Aorta (tissue), 5 donors: ENCODE results near the gene TPST1. TPM values are rescaled to one million over a fixed set of nuclear protein-coding genes. Genes with fewer than 3 reads are reported as not detected.

Source experiments
- ATAC-seq: fragments of 200-7000 bp; cut with Tn5 transposase; one replicate; pipeline ENCODE4 v1.9.1; 2022; ENCODE audit warnings: moderate library complexity; ENCODE audit not compliant: low FRiP score
- DNase-seq, 2 donors: peaks; one replicate each; pipeline ENCODE4 v3.0.0-alpha.2; 2020
- H3K27ac ChIP-seq, 2 donors: one replicate each; pipeline ENCODE4 v1.5.1; 2013; ENCODE audit warnings: low read length in 2 of 2, mild to moderate bottlenecking in 2 of 2, moderate library complexity in 2 of 2, control low read depth in 1 of 2, inconsistent platforms in 1 of 2, low read depth in 1 of 2
- H3K27me3 ChIP-seq, 2 donors: one replicate each; pipeline ENCODE4 v1.6.1; 2013; ENCODE audit warnings: control low read depth in 1 of 2, low read length in 1 of 2, mild to moderate bottlenecking in 1 of 2, moderate library complexity in 1 of 2; ENCODE audit not compliant: insufficient read depth in 2 of 2, control insufficient read depth in 1 of 2
- H3K36me3 ChIP-seq, 2 donors: one replicate each; pipeline ENCODE4 v1.6.1; 2013; ENCODE audit warnings: control low read depth in 1 of 2, low read length in 1 of 2, mild to moderate bottlenecking in 1 of 2; ENCODE audit not compliant: insufficient read depth in 2 of 2, control insufficient read depth in 1 of 2
- H3K4me1 ChIP-seq, 2 donors: one replicate each; pipeline ENCODE4 v1.6.1; 2013; ENCODE audit warnings: low read length in 2 of 2, control low read depth in 1 of 2, mild to moderate bottlenecking in 1 of 2, moderate library complexity in 1 of 2; ENCODE audit not compliant: insufficient read depth in 2 of 2, control insufficient read depth in 1 of 2
- H3K4me3 ChIP-seq, 2 donors: one replicate each; pipeline ENCODE4 v1.5.1; 2013; ENCODE audit warnings: low read length in 2 of 2, control low read depth in 1 of 2, mild to moderate bottlenecking in 1 of 2
- H3K9me3 ChIP-seq: one replicate; pipeline ENCODE4 v1.6.1; 2013; ENCODE audit warnings: mild to moderate bottlenecking, low read length; ENCODE audit not compliant: control insufficient read depth
- WGBS, 2 donors: extraction: QIAGEN DNeasy Blood & Tissue Kit; methylation state at CpG; one replicate each; pipeline ENCODE4 v1.1.7; 2013; 5-methylcytosine and 5-hydroxymethylcytosine counted together
- intact Hi-C, 2 donors: fragments of 100-400 bp; cut with DNase I; formaldehyde crosslinking; loops; one replicate each; pipeline versions ENCODE4 v1.14.2 to v1.15.0; 2022
- polyA plus RNA-seq, 2 donors: library from polyadenylated mRNA; stranded (reverse); fragments of 200-250 nt; gene quantifications; one replicate each; pipeline ENCODE4 v1.2.3, GENCODE V29; 2013
- total RNA-seq, 2 donors: library from RNA; stranded (reverse); fragmentation: NEBNext Ultra II Directional; extraction: Animal tissue kit (Norgen Biotek cat#: 25700); gene quantifications; one replicate each; pipeline ENCODE4 v1.2.1, GENCODE V29; 2021
- donor health status: healthy with polysubstance abuse.
- donor health status: Bipolar disorder and iron deficiency.
- donor health status: DM: no; HTN: no; CAD: no.
- donor health status: DM: no; HTN: no; CAD: no.
- donor health status: DM: yes; HTN: yes; CAD: no.

Gene TPST1
- total and polyA plus RNA-seq, 4 donors = 7.1 to 38.8 (median 16.2) TPM

- H3K36me3 ChIP-seq = no peaks in the 10 kb centered on the region
- no peaks in the 10 kb centered on the region for H3K9me3 ChIP-seq
- ATAC-seq (no peak), DNase-seq (peak in 1 of 2 donors; percentile 60)
- intact Hi-C loops = no loop called here
- no peak overlapping the region for H3K4me3 ChIP-seq
- H3K27me3 ChIP-seq = no peaks in the 10 kb centered on the region
- H3K27ac ChIP-seq = no peak overlapping the region
- H3K4me1 ChIP-seq = no peaks in the 10 kb centered on the region
- 5 to 7% methylated on average over 2 of the region's 2 CpGs for WGBS, 2 donors
Measured at GRCh38 chr7:66198469-66198868, 6.7 kb upstream of the TPST1 start.

GRCh38 chr7:66198956-66199355, 6.2 kb upstream of the TPST1 start:
- Histone ChIP-seq H3K27ac (no peak overlapping the region), H3K36me3 (no peaks in the 10 kb centered on the region), H3K27me3 (no peaks in the 10 kb centered on the region), H3K4me3 (no peak overlapping the region), H3K9me3 (no peaks in the 10 kb centered on the region), H3K4me1 (no peaks in the 10 kb centered on the region)
- WGBS, 2 donors = 57 to 60% methylated on average over 4 of the region's 4 CpGs
- intact Hi-C loops = no loop called here
- ATAC-seq = no peak
- peak in 1 of 2 donors; percentile 56 for DNase-seq

DNA sequence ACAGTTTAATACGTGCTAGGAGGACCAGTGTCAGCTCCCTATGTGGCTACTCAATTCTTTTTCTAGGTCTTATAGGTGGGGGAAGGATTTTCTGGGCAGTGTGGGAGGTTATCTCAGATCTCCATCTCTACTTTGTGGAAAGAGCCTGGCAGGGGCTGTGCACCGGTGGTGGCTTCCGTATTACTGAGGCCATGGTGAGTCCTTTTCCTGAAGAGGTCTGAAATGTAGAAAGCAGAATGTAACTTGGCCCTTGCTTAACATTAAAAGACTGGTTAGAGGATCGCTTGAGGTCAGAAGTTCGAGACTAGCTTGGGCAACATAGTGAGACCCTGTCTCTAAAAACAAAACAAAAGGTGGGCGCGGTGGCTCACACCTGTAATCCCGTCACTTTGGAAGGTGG, 2.7 kb upstream of the TPST1 start:
- intact Hi-C loops = no loop called here
- 72% methylated on average over 8 of the region's 8 CpGs for WGBS, 2 donors
- DNase-seq = no peak

DNA sequence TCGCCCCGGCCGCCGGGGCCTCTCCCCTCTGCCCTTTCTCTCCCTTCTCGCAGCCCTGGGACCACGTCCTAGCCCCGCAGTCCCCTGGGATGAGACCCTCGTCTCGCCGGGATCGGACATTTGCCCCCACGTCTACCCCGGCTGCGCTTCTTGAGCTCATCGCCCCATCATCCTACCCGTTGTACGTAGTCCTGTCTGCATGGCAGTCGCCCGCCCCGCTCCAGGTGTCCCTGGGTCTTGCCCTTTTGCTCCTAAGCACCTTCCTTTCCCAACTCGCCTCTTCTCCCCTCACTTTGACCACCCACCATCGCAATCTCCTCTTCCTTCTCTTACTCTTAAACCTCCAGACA, 582 bp downstream of the TPST1 start:
- peak in 1 of 2 donors; percentile 51 for DNase-seq
- H3K9me3 ChIP-seq = no peaks in the 10 kb centered on the region
- intact Hi-C loops = loop anchor here in 1 of 2 donors (5.0 kb wide), 1 partner anchor 147 kb away; no protein-coding TSS in a partner anchor
- ATAC-seq = no peak
- no peaks in the 10 kb centered on the region for H3K36me3 ChIP-seq
- H3K4me3 ChIP-seq = peak overlapping the region; percentile 56 to 71
- H3K27ac ChIP-seq = no peak overlapping the region
- 1 to 2% methylated on average over 18 to 22 of the region's 22 CpGs for WGBS, 2 donors
- no peaks in the 10 kb centered on the region for H3K4me1 ChIP-seq
- no peaks in the 10 kb centered on the region for H3K27me3 ChIP-seq

More for the DNA sequence above, 2.7 kb upstream of the TPST1 start:
- no peaks in the 10 kb centered on the region for H3K9me3 ChIP-seq
- no peak overlapping the region for H3K4me3 ChIP-seq
- no peaks in the 10 kb centered on the region for H3K27me3 ChIP-seq
- ATAC-seq = no peak
- H3K27ac ChIP-seq = no peak overlapping the region
- no peaks in the 10 kb centered on the region for H3K36me3 ChIP-seq
- no peaks in the 10 kb centered on the region for H3K4me1 ChIP-seq

GRCh38 chr7:66206119-66206933, 1.2 kb downstream of the TPST1 start:
- H3K9me3 ChIP-seq = no peaks in the 10 kb centered on the region
- intact Hi-C loops = loop anchor here in 1 of 2 donors (5.0 kb wide), 1 partner anchor 146 kb away; no protein-coding TSS in a partner anchor

DNA sequence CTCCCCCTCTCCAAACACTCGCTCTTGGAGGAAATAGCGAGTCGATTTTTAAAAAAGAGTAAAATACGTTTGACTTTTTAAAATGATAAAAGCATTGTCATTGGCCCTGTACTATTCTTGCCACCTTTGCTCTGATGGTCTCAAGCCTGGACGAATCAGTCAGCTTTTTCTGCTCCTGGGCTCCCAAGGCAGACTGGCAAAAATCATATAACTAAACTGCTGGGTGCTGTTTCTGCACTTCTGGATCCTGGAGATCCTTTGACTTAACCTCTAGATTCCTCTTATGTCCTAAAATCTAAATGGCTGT, 1.8 kb downstream of the TPST1 start:
- ATAC-seq = no peak
- Histone ChIP-seq H3K4me3 (peak overlapping the region; percentile 30 to 40), H3K27me3 (no peaks in the 10 kb centered on the region), H3K9me3 (no peaks in the 10 kb centered on the region), H3K27ac (no peak overlapping the region), H3K4me1 (no peaks in the 10 kb centered on the region), H3K36me3 (no peaks in the 10 kb centered on the region)
- intact Hi-C loops = loop anchor here in 1 of 2 donors (5.0 kb wide), 1 partner anchor 145 kb away; no protein-coding TSS in a partner anchor
- 1 to 3% methylated on average over 5 of the region's 5 CpGs for WGBS, 2 donors
- DNase-seq = no peak

More at GRCh38 chr7:66206119-66206933, 1.2 kb downstream of the TPST1 start:
- ATAC-seq = no peak
- Histone ChIP-seq H3K4me3 (peak overlapping the region; percentile 56 to 71), H3K27me3 (no peaks in the 10 kb centered on the region), H3K4me1 (no peaks in the 10 kb centered on the region), H3K27ac (peak overlapping the region in 1 of 2 donors; percentile 44), H3K36me3 (no peaks in the 10 kb centered on the region)
- DNase-seq = no peak
- 25 to 29% methylated on average over 12 of the region's 12 CpGs for WGBS, 2 donors

DNA sequence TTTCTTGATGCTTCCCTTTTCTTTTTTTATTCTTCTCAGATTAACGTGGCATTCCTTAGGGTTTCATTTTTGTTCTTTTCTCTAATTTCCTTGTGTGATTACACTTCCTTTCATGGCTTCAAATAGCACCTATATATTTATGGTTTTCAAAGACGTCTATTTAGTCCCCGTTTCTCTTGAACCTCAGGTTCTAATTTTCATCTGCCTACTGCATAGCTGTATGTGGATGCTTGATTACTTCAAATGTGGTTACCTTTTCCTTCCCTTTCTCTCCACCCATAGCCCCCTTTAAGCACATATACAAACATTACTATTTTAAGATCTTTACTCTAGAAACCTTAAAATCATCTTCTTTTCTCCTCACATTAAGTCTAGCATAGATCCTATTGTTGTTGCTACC, 2.4 kb downstream of the TPST1 start:
- no peaks in the 10 kb centered on the region for H3K27me3 ChIP-seq
- H3K4me3 ChIP-seq = no peak overlapping the region
- DNase-seq (no peak), ATAC-seq (no peak)
- peak overlapping the region in 1 of 2 donors; percentile 12 for H3K27ac ChIP-seq
- no peaks in the 10 kb centered on the region for H3K4me1 ChIP-seq
- intact Hi-C loops = loop anchor here in 1 of 2 donors (5.0 kb wide), 1 partner anchor 145 kb away; no protein-coding TSS in a partner anchor
- no peaks in the 10 kb centered on the region for H3K36me3 ChIP-seq
- 46% methylated on average over 3 of the region's 3 CpGs for WGBS, 2 donors
- no peaks in the 10 kb centered on the region for H3K9me3 ChIP-seq

DNA sequence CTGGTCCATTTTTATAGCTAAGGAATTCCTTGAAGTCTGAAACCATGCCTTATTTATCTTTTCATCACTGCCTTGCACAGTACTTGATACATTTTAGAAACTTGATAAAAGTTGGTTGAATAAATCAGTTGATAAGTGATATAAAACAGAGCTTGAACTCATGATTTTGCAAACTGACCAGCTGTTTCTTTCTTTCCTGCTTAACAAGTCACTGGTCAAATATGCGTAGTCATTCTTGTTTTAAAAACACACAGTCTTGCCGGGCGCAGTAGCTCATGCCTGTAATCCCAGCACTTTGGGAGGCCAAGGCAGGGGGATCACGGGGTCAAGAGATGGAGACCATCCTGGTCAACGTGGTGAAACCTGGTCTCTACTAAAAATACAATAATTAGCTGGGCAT, 6.3 kb downstream of the TPST1 start:
- no peak for ATAC-seq
- Histone ChIP-seq H3K4me3 (no peak overlapping the region), H3K27me3 (no peaks in the 10 kb centered on the region), H3K27ac (no peak overlapping the region), H3K4me1 (no peaks in the 10 kb centered on the region), H3K36me3 (no peaks in the 10 kb centered on the region), H3K9me3 (no peaks in the 10 kb centered on the region)
- 41 to 42% methylated on average over 5 of the region's 5 CpGs for WGBS, 2 donors
- no peak for DNase-seq
- intact Hi-C loops = no loop called here

GRCh38 chr7:66213637-66214036, 8.5 kb downstream of the TPST1 start:
- H3K27me3 ChIP-seq = no peaks in the 10 kb centered on the region
- H3K4me3 ChIP-seq = no peak overlapping the region
- no peaks in the 10 kb centered on the region for H3K36me3 ChIP-seq
- DNase-seq = no peak
- WGBS, 2 donors = 94 to 97% methylated on average over 6 of the region's 6 CpGs
- H3K27ac ChIP-seq = no peak overlapping the region
- no peaks in the 10 kb centered on the region for H3K4me1 ChIP-seq
- no peaks in the 10 kb centered on the region for H3K9me3 ChIP-seq
- intact Hi-C loops = no loop called here
- no peak for ATAC-seq
